ENCODE measurements around the gene ALOX12B. TPM values are rescaled to one million over a fixed set of nuclear protein-coding genes. Genes with fewer than 3 reads are reported as not detected.
A peak's percentile ranks its signal among the peaks of the same experiment; 100 is the strongest.

The ALOX12B gene
- total RNA-seq, 6 experiments from 2014 or later: not detected

DNA sequence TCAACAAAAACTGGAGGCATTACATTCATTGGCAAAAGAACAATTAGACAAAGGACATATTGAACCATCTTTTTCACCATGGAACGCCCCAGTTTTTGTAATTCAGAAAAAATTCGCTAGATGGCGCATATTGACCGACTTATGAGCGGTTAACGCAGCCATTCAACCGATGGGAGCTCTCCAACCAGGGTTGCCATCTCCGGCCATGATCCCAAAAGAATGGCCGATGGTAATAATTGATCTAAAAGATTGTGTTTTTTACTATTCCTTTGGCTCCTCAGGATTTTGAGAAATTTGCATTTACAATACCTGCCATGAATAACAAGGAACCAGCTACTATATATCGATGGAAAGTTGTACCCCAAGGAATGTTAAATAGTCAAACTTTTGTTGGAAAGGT lies 27.2 kb downstream of the ALOX12B start:
- TF ChIP-seq CTCF (IDR thresholded peaks at IDR 0.05) (peak; percentile 70 to 80 (median 75)), POLR2A (IDR thresholded peaks at IDR 0.05) (no peak)
- peak; percentile 55 to 70 (median 58) for ATAC-seq
- H3K27ac ChIP-seq: no peak overlapping the region
- H3K9me3 ChIP-seq: peaks cover 0 to 3% (median 0%) of the 10 kb centered on the region in 4 donors
- no peak overlapping the region for H3K4me3 ChIP-seq
- peaks cover 0 to 17% of the 10 kb centered on the region in 2 donors for H3K27me3 ChIP-seq
- no peak for DNase-seq
- WGBS (ENCODE audit: insufficient coverage, low coverage, low lambda C conversion rate, missing lambda C conversion rate): 5% methylated on average over 10 of the region's 10 CpGs
- peaks cover 0 to 38% (median 6%) of the 10 kb centered on the region in 4 donors for H3K4me1 ChIP-seq
- intact Hi-C loops (cut with DNase I): loop anchor here in 1 of 2 donors (10.0 kb wide), 1 partner anchor 55 kb away; the partner anchor contains the start of gene ALOXE3
- no peaks in the 10 kb centered on the region for H3K36me3 ChIP-seq

DNA sequence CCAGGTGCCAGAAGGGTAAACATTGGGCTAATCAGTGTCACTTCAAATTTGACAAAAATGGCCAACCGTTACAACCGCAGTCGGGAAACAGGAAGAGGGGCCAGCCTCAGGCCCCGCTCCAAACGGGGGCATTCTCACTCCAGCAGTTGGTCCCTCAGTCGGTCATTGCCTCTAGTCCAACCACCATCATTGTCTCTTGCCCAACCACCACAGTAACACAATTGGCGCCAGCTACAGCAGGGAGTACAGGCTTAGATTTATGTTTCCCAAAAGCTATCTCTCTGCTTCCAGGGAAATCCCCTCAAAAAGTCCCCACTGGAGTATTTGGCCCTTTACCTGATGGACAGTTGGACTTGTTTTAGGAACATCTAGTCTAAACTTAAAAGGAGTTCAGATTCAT lies 28.4 kb downstream of the ALOX12B start:
- 0% methylated on average over 5 of the region's 7 CpGs for WGBS (ENCODE audit: insufficient coverage, low coverage, low lambda C conversion rate, missing lambda C conversion rate)
- Histone ChIP-seq H3K27me3 (peaks cover 0 to 17% of the 10 kb centered on the region in 2 donors), H3K4me3 (no peak overlapping the region), H3K9me3 (peaks cover 0 to 3% (median 0%) of the 10 kb centered on the region in 4 donors), H3K27ac (no peak overlapping the region), H3K36me3 (no peaks in the 10 kb centered on the region), H3K4me1 (peaks cover 0 to 38% (median 6%) of the 10 kb centered on the region in 4 donors)
- DNase-seq (no peak), ATAC-seq (peak; percentile 4 to 48 (median 28))
- no peak for TF ChIP-seq POLR2A (IDR thresholded peaks at IDR 0.05)
- TF ChIP-seq CTCF (IDR thresholded peaks at IDR 0.05): no peak
- intact Hi-C loops (cut with DNase I): no loop called here

GRCh38 chr17:8057691-8058114 lies 29.8 kb downstream of the ALOX12B start:
- DNase-seq: no peak
- Histone ChIP-seq H3K36me3 (no peaks in the 10 kb centered on the region), H3K4me3 (no peak overlapping the region), H3K27me3 (peaks cover 0 to 17% of the 10 kb centered on the region in 2 donors), H3K4me1 (peaks cover 0 to 38% (median 6%) of the 10 kb centered on the region in 4 donors), H3K9me3 (peaks cover 0 to 3% (median 0%) of the 10 kb centered on the region in 4 donors), H3K27ac (no peak overlapping the region)
- intact Hi-C loops (cut with DNase I): no loop called here
- no peak for TF ChIP-seq POLR2A (IDR thresholded peaks at IDR 0.05)
- TF ChIP-seq CTCF (IDR thresholded peaks at IDR 0.05): peak; percentile 73 to 85 (median 75)
- ATAC-seq: peak; percentile 82 to 85 (median 83)
- 4% methylated on average over 14 of the region's 14 CpGs for WGBS (ENCODE audit: insufficient coverage, low coverage, low lambda C conversion rate, missing lambda C conversion rate)

DNA sequence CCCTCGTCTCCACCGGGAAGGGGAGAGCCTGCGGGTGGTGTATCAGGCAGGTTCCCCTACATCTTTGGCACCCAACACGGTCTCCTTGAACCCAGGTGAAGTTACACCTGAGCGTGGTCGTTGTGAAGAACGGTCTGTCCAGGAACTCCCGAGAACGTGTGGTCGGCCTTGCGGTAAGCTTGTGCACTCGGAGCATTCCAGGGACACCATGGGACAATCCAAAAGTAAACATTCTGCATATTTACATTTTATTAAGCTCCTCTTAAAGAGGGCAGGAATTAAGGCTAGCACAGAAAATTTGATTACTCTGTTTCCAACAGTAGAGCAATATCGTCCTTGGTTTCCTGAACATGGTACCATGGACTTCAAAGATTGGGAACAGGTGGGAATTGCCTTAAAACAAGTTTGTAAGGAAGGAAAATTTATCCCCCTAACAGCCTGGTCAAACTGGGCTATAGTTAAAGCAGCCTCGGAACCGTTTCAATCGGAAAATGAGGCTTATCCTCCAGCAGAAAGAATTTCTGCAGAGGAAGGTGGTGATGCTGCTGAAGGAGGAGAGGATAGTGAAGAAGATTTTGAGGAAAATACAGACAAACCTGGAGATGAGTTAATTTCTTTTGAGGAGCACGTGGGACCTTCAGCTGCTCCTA lies 30.4 kb downstream of the ALOX12B start:
- H3K36me3 ChIP-seq: no peaks in the 10 kb centered on the region
- H3K9me3 ChIP-seq: peaks cover 0 to 3% (median 0%) of the 10 kb centered on the region in 4 donors
- peaks cover 0 to 13% of the 10 kb centered on the region in 2 donors for H3K27me3 ChIP-seq
- WGBS (ENCODE audit: insufficient coverage, low coverage, low lambda C conversion rate, missing lambda C conversion rate): 43% methylated on average over 17 of the region's 17 CpGs
- DNase-seq: no peak
- intact Hi-C loops (cut with DNase I): no loop called here
- no peak for ATAC-seq
- no peak overlapping the region for H3K4me3 ChIP-seq
- no peak for TF ChIP-seq POLR2A (IDR thresholded peaks at IDR 0.05)
- H3K27ac ChIP-seq: no peak overlapping the region
- H3K4me1 ChIP-seq: peaks cover 0 to 38% (median 6%) of the 10 kb centered on the region in 4 donors

Data from right lobe of liver (tissue), 6 donors.